Medulla oblongata (tissue), 1 donor: Measurements from ENCODE around the gene ITSN2.
"Not testable (repeated sequence)": the region's sequence is repeated elsewhere in the genome, so short reads cannot be mapped to it uniquely, and the experiment has no call there.

Experiments
- DNase-seq: peaks from one replicate; pipeline ENCODE4 v3.0.0-alpha.2; 2015; ENCODE audit errors: extremely low spot score

The ITSN2 gene

GRCh38 chr2:24214880-24215279, 145.5 kb downstream of the ITSN2 start:
- DNase-seq: no peak

DNA sequence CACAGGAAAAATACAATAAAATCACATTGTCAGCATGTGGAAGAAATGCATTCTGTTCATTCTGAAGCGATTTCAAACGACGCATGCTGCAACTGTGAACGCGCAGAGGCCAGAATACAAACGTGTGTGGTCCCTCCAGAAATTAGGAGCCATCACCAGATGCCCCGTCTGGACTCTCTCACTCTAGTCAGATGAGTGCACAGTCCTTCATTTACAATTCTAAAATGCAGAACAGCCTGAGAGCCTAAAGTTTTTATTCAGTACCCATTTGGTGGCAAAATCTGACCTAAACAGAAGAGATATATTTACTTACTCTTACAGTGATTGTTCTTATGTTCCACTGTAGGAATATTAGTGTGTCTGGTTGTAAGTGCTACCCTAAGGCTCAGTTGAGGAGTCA, 148.9 kb downstream of the ITSN2 start:
- no peak for DNase-seq

DNA sequence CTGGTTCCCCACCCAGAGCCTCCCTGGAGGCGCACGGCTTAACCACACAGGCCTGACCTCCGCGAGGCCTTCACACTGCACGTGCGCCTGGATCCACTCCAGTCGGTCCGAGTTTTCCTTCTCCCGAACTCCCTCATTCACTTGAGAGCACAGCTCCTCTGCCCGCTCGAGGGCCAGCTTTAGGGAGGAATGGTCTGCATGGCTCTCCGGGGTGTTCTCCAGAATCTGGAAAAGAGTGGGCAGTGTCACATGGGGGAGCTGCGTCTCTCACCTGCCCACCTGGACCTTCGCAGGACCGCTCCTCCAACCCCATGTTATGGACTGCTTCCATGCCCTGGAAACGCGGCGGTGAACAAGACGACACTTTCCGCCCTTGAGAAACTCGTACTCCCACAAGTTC, 149.6 kb downstream of the ITSN2 start:
- DNase-seq: no peak

DNA sequence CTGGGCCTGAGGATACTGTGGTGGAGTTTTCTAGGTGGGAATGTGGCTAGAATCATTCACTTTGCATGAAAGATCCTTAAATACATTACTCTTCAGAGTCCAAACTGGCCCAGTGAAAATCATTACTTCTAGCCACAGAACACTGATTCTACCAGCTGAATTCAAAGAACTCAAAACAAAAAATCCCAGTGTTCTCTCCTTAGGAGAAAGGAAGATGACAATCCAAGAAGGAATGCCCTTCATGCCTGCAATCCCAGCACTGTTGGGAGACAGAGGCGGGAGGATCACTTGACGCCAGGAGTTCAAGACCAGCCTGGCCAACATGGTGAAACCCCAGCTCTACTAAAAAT, 150.3 kb downstream of the ITSN2 start:
- DNase-seq: no peak

- no peak for DNase-seq
Measured at GRCh38 chr2:24209389-24210105, 150.8 kb downstream of the ITSN2 start.

DNA sequence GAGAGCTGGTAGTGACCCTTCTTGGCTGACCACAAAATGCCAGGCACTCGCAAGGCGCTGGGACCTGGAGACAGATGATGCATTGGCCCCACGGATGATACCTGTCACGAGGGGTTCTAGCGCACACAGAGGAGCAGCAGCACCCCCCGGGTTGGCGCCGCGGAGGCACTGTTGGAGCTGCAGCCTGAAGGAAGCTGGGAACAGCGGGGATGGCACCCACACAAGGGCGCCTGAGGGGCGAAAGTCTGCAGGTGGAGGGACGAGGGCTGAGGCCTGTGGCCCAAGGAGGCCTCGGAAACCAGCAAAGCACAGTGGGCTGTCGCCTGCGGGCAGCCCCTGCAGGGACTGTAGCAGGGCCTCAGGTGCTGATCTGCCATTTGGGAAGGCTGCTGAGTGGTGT, 151.8 kb downstream of the ITSN2 start:
- DNase-seq: no peak

- DNase-seq: no peak
Measured at GRCh38 chr2:24207359-24207758, 153.0 kb downstream of the ITSN2 start.

DNA sequence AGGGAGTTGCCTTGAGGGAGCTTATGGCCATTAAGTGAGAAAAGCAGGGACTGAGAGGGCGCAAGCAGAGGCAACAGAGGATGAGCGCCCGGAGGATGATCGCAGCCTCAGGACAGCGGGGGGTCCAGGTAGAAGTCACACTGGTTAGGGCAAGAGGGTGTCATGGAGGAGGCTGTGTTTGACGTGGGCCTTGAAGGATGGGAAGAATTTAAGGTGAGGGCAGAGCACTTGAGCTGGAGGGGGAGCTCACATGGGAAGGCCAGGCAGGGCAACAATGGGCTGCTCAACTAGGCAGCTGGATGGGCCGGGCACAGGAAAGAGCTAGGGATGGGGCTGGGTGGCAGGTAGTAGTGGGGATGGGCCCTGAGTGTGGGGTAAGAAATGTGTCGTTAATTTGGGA, 153.6 kb downstream of the ITSN2 start:
- no peak for DNase-seq

DNA sequence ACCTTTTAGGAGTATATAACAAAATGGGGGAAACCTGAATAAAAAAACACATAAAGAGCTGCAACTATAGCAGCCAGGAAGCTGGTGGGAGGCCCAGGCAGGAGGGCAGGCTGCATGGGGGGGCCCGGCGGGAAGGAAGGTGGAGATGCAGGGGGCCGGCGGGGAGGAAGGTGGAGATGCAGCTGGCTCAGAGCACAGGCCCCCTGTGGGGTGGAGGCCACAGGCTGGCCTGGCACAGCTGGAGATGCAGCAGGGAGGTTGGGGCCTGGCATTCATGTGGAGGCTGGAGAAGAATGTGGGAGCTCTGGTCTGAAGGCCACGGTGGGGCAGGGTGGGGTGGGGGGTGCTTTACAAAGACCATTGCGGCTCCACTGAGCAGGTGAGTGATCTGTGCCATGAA, 154.1 kb downstream of the ITSN2 start:
- no peak for DNase-seq

- DNase-seq: no peak
Measured at GRCh38 chr2:24205131-24205530, 155.2 kb downstream of the ITSN2 start.

GRCh38 chr2:24204505-24204904, 155.8 kb downstream of the ITSN2 start:
- DNase-seq: no peak

DNA sequence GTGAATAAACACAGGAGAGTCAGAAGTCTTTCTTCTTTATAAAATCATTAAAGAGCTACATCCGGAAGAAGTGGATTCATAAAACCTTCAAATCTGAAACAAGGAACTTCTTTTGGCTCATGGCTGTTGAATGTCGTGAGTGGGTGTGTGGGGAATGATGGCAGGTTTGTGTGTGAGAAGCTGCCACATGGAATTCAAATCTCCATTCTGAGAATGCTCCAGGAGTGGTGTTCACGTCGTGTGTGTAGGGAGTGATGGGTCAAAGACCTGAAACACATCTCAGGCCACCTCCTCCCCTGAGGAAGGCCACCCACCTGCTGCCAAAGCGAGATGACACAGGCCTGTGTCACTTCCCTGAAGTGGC, 156.6 kb downstream of the ITSN2 start:
- DNase-seq: no peak

- DNase-seq: no peak
Measured at GRCh38 chr2:24203029-24203786, 157.1 kb downstream of the ITSN2 start.

- no peak for DNase-seq
Measured at GRCh38 chr2:24200799-24201198, 159.5 kb downstream of the ITSN2 start.

DNA sequence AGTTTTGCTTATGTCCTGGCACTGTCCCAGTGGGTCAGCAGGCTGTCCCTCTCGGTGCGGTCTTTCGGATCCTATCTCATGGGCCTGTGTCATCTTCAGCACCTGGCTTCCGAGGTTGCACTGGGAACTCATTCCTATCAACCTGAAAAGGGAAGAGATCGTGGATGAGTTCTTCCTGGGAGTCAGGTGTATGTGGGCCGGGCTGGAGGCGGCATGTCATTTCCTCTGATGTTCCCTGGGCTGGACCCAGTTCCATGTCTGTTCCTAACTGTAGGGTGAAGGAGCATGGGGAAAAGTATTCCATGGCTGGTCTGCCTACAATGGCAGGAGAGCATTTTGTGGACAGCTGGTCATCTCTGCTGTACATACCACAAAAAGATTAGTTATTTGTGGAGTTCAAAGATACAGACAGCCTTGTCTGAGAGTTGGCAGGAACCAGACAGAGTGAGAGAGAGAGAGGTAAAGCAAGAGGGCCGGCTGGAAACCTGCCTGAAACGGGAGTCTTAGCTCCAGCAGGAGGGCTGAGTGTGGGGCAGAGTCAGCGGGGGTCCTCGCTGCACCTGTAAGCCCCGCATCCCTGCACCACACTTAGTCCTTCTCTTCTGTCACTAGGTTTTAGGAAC, 160.3 kb downstream of the ITSN2 start:
- no peak for DNase-seq

- not testable (repeated sequence) for DNase-seq
Measured at GRCh38 chr2:24197213-24197612, 163.1 kb downstream of the ITSN2 start.

DNA sequence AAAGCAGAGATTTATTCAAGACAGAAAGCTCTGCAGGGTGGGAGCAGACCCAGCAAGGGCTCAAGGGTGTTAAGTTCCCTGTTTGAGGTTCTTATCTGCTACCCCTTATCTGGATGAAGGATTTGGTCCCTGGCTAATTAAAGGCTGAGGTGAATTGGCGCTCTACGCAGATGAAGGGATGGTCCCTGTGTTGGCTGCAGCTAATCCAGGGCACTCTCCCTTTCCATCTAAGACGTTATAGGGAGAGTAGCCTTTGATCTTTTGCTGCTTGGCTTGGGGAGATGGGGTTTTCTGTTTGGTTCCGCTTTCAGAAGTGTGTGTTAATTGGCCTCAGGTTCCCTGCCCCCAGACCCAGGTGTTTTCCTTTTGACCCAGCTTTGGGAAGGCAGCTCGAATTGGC, 168.5 kb downstream of the ITSN2 start:
- DNase-seq: no peak

GRCh38 chr2:24191156-24191555, 169.2 kb downstream of the ITSN2 start:
- no peak for DNase-seq

GRCh38 chr2:24190503-24190902, 169.8 kb downstream of the ITSN2 start:
- no peak for DNase-seq

GRCh38 chr2:24189551-24189950, 170.8 kb downstream of the ITSN2 start:
- DNase-seq: no peak

DNA sequence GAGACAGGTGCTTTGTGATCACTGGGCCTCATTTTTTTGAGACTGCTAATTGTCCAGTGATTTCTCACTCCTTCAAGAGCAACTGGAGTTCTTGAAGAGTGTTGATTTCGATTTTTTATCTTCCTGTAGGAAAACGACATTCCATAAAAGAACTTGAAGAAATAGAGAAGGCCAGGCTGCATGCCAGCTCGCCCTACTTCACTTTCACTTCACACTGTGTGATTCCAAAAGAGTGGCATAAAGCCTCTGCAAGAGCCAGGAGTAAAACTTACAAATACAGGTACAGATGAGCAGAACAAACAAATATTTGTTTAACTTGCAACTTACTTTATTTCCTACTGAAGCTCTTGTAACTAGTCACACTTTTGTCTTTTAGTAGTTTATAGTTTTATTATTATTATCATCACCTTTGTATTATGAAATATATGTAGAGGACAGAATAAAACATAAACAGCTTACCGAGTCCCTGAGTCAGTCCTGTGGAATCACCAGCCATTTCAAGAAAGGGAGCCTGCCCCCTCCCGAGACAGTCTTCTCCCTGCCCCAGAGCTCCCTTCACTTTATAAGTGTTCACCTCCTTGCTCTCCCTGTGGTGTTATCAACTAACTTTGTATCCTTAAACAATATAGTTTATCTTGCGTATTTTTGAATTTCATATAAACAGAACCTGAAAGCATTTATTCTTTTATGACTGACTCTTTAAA, 176.8 kb downstream of the ITSN2 start:
- no peak for DNase-seq

GRCh38 chr2:24182507-24182906, 177.8 kb downstream of the ITSN2 start:
- no peak for DNase-seq

DNA sequence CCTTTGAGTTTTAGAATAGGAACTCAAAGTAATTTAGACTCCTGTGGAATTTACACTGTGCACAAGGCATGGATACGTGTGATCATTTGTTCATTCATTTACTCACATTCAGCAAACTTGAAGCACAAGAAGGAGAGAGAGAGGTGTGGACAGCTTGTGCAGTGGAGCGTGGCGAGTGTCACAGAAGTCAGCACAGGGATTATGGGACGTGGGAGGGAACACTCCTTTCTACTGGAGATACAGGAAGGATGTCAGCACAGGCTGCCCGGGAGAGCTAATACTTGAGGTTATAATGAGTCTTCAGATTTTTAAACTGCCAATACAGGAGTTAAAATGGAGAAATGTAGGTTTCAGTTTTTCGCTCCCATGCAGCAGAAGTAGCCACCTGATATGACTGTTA, 178.5 kb downstream of the ITSN2 start:
- DNase-seq: no peak
